NT2/D1 (cell line): ENCODE measurements around the gene PAK2.

Experiments used
- SUZ12 ChIP-seq: IDR thresholded peaks from 2 replicates; pipeline ENCODE4 v1.6.1; 2011; ENCODE audit not compliant: insufficient read length, insufficient read depth; ENCODE audit errors: extremely low read depth
- YY1 ChIP-seq: IDR thresholded peaks from 2 replicates; pipeline ENCODE4 v1.6.1; 2011; ENCODE audit not compliant: insufficient read length, insufficient read depth
- ZNF274 ChIP-seq: IDR thresholded peaks from 2 replicates; pipeline ENCODE4 v1.6.1; 2011; ENCODE audit warnings: mild to moderate bottlenecking, low read depth, low read length

DNA sequence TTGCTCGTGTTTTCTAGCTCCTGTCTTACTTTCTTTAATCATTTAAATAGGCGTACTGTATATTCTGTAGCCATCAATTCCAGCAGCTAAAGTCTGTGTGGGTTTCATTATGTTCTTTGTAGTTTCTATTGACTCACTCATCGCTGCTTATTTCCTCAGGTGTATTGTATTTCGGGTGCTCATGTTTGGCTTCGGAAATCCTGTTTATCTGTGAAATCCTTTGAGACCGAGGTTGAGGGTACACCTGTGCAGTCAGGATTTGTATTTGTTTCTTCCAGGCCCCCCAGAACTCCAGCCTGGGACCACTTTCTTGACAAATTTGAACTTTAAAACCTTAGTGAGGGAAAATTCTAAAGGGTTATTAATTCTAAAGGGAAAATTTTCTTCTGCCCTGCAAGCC lies 2.0 kb upstream of the PAK2 start:
- TF ChIP-seq YY1 (no peak), SUZ12 (no peak), ZNF274 (no peak)
